Muscle of back (tissue), 13 donors: ENCODE data around the gene TFAP2B. TPM values are rescaled to one million over a fixed set of nuclear protein-coding genes. Genes with fewer than 3 reads are reported as not detected.

ENCODE experiments used
- DNase-seq, 3 donors: peaks; one replicate each; pipeline versions ENCODE4 v3.0.0 to v3.0.0-alpha.2; 2013
- long read RNA-seq, 9 donors: transcript quantifications; one replicate each; lab custom pipeline, GENCODE V29; 2026
- polyA plus RNA-seq, 10 donors: library from polyadenylated mRNA; unstranded; fragments of 120-200 nt; gene quantifications; one replicate each; pipeline ENCODE4 v1.2.1, GENCODE V29; 2013; ENCODE audit not compliant: insufficient read length in 10 of 10

TFAP2B gene
- polyA plus RNA-seq = 1 to 10 TPM in 2 of 10 donors, under 1 TPM in 3, not detected in 5; 0.03 to 8.2 (median 0.05) TPM
- long read RNA-seq, donor 1 = 0 reads
- long read RNA-seq, donor 2 = 0 reads
- long read RNA-seq, donor 3 = 0 reads
- long read RNA-seq, donor 4 = 0 reads
- long read RNA-seq, donor 5 = 0 reads
- long read RNA-seq, donor 6 = 0 reads
- long read RNA-seq, donor 7 = 0 reads
- long read RNA-seq, donor 8, full-length matches to known transcripts = 4 of 4 reads
- long read RNA-seq, donor 8, partial matches to known transcripts = 0 of 4 reads
- long read RNA-seq, donor 8, other reads (novel, unspliced or antisense) = 0 of 4 reads
- long read RNA-seq, donor 9 = 0 reads

DNA sequence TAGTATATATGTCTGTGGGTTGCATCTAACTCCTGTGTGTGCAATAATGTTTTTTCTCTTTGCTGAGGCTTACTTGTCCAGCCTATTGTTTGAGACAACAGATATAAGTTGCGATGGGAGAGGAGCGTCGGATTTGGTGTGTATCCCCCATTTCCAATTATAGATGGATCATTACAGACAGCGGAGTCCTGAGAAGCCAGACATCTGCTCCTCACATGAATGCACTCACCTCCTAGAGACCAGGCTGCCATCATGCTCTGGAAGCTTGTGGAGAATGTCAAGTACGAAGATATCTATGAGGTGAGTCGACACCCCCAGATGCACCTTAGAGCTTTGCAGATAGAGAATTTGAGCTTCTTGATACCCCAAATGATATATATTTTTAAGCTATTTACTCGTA is at the start of gene TFAP2B:
TSS of gene TFAP2B (plus strand) at position 199 of the 400 bp plus-strand sequence. CDS start at position 220, 21 bp downstream.
- peak in 1 of 3 donors; percentile 34 for DNase-seq

DNA sequence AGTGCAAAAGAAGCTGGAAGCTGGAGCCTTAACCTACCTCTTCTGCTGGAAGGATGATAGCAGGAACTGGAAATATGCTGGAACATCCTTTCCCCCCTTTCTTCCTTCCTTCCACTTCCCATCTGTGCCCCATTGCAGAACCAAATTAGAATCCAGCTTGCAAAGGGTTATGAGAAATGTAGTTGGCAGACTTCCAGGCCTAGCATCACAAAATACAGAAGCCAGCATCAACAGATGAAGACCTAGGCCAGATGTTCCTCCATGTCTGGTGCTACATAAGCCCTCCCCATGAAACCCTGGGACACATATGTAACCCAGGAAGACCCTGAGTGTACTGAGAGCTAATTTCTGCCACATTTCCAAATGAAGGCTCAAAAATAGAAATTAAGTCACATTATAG is 40.0 kb upstream of the TFAP2B start:
- no peak for DNase-seq

DNA sequence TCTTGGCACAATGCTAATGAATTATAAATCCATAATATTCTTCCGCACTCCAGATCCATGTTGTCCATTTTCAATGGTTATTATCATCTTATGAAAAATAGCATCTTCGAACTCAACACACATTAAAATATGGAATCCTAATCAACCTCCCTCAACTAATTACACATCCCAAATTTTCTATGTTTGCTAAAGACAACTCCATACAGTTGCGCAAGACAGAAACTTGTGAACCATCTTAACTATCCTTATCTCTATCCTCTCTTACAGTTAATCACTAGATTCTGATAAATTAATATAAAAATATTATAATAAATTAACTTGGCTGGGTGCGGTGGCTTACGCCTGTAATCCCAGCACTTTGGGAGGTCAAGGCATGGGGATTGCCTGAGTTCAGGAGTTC is 38.3 kb upstream of the TFAP2B start:
- no peak for DNase-seq

DNA sequence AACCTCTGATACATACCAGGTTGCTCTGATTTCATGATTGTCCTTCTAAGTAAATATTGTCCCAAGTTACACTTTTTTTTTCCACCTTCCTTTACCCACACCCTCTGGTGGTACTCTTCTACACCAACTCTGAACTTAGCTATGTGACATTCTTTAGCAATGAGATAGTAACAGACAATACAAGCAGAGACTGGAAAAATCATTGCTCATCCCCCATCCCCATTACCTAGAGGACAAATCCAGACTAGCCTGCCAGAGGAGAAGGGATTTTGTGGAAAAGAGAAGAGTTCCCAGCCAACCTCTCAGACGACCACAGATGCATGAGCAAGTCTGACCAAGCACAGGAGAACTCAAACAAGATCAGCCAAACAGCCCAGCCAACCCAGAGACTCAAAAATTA is 32.8 kb upstream of the TFAP2B start:
- no peak for DNase-seq

DNA sequence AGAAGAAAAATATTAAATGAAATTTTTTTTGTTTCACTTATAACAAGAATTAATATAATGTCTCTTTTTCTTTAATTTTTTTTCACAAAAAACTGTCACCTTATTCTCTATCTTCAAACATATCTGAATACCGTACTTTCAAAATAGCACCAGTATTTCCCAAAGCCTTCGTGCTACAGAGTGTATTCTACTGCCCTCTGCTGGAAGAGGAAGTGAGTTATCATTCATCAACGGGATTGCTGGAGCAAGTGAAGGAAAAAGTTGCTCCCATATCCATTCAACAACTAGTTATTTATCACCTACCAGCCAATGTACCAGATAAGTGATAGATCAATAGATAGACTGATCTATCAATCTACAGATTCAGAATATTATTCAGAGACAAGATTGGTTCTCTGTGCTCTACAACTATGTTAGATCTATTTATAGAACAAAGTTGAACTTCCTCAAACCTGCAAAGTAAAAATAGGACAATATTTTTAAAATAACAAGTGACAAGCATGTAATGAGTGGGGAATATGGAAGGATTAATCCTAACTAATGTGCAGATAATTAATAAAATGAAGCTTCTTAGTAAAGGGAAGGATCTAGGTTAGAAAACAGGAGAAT is 26.7 kb upstream of the TFAP2B start:
- peak; percentile 22 to 48 (median 29) for DNase-seq

DNA sequence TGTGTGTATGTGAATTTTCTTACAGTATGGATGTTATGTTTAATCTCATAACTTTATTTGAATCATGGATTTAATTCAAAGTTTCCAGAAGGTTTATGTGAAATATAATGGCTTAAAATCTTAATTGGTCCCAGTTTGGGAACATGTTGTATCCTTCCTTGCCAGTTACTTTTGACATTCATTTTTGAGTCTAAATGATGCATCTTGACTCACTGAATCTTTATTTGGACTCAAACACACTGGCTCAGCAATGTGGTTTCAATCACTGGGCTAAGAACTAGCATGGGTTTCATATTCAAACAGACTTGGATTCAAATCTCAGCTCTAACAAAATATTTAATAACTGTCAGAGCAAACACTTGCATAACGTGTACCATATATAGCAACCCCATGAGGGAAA is 25.9 kb upstream of the TFAP2B start:
- no peak for DNase-seq

DNA sequence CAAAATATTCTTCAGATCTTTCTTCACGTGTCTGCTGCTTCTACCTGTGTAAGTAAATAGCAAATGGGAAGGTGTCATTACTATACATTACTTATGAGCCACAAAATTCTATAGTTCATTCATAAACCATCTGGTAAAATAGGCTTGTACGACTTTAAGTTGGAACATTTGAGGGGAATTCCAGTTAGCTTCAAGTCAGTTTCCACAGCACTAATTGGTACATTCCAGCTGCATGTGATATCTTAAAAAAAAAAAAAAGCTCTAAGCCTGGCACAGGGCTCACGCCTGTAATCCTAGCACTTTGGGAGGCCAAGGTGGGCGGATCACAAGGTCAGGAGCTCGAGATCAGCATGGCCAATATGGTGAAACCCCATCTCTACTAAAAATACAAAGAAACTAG is 23.1 kb upstream of the TFAP2B start:
- no peak for DNase-seq

DNA sequence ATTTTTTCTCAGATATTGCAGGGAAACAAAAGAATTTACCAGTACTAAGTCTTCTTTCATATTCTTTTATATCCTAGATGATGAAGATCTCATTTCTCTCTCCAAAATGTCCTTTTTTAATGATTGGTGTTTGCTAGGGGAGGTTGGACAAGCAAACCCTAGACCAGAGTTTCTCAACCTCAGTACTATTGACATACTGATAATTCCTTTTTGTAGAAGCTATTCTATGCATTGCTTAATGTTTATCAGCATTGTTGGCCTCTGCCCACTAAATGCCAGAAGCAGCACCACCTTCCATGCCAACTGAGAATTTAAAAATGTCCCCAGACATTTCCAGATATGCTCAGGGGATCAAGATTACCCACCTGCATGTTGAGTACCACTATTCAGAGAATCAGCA is 14.4 kb upstream of the TFAP2B start:
- DNase-seq = no peak

DNA sequence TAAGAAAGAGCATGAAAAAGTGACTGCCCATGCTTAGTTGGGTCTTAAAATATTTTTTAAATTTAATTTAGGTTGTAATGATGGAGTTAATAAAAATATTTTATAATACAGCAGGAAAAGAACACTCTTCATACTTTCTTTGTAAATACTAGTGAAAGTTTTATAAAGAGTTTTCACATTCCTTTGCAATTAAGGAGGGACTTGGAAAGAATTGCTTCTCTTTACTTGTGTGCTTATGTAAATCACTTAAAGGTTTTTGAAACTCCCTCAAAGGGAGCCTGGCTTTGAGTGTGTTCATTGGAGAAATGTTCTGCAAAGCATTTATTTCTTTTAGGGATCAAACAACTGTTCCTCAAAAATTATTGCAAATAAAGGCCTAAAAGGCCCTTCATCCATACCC is 11.6 kb upstream of the TFAP2B start:
- DNase-seq = no peak

DNA sequence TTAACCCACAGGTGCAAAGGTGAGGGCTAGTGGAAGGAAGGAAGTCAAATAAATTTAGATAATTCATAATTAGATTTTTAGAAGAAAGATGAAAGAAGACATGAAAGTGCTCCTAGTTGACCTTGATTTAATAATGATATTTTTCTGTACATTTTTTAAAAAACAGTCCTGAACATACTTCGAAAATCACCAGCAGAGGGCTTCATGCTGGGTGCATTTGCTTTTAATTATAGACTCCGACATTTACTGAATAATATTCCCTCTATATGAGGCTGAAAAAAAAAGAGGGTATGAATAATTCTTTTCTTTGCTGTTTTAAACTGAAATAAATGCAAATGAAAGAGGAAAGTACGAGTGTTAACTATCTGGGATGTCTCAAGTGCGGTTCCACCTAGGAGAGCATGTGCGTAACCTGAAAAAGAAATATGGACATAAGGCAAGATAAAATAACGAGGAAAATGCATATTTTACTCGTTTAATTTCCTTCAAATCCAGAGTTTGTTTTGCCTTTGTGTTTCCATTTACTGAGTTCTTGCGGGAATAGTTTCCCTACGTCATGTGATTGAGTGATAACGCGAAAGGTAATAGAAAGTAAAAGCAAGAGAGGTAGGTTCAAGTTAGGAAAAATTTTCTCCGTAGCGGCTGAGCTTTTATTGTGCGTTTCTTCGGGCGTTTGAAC is 3.1 kb upstream of the TFAP2B start:
- peak in 1 of 3 donors; percentile 48 for DNase-seq

DNA sequence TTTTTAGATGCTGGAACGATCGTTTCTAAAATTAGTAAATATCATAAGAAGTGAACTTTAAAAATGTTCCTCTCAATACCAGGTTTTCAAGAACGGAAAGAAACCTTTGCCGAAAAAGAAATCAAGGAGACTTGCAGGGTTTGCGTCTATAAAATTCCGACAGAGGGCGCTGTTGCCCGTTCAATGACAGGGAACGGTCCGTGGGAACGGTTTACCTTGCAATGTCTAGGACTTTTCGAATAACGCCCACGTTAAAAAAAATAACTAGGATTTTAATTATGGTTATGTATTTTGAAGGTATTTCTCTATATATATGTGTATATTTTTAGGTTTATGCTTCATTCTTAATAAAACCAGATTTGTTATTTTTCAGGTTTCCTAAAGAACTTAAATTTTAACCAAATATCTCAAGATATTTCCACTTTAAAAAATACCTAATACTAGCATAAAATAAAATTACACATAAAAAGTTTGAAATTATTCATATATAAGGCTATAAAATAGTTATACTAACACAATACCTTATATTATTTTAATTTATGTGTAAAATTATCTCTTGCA is 2.5 kb upstream of the TFAP2B start:
- DNase-seq = peak; percentile 64 to 84 (median 79)

DNA sequence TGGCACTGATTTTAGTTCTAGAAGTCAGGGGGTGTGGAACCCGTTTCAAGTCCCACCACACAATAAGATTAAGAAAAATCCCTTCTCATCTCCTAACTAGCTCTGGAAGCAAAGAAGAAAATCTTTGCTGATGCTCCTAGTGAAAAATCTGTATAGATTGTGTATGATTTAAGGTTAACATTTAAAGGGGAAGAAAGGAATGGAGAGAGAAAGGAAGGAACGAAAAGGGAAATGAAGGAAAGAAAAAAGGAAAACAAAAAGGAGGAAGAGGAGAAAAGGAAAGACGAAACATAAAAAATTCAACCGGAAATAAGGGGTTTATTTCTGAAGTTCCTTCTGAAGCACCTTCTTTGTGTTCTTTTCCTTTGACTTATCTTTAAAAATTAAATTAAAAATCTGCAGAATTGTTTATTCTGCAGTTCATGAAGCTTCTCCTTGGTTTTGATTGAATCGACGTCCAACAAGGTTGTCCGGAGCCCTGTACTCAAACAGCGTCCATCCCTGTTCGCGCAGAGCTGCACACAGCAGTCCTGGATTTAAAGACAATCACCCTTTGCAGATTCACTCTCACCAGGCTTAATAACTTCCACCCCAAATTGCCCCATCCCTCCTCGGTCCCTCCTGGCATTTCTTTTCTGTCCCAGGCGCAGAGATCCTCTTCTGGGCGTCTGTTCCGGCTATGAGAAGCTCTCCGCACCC is 1.6 kb upstream of the TFAP2B start:
- peak in 1 of 3 donors; percentile 52 for DNase-seq

DNA sequence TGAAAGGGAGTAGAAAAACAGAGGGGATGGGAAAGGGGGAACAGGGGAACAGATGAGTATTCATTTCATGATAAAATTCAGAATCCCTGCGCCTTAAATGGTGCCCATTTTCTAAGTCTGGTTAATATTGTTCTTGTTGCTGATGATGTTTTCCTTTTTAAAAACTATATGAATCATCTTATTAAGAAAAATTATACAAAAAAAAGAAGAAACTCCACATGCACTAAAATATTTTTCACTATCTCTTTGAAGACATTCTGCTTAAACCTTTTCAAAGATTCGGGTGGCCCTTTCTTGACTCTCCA is 1.1 kb upstream of the TFAP2B start:
- DNase-seq = no peak

DNA sequence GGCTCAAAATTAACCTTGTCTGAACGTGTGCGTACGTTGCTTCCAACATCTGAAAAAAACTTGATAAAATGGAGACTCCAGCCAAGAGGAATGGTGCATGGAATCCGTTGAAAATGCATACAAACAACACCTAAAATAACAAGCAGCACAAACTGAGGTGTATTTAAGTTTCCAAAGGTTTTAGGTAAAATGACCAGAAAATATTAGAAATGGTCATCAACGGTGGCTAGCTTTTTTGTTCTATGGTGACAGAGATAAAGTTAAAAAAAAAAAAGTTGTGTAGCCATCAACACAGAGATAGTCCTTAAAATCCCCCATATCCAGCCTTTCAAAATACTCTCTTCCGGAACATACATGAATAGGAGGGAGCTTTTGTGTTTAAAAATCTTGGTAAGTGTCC is 651 bp upstream of the TFAP2B start:
- DNase-seq = no peak

DNA sequence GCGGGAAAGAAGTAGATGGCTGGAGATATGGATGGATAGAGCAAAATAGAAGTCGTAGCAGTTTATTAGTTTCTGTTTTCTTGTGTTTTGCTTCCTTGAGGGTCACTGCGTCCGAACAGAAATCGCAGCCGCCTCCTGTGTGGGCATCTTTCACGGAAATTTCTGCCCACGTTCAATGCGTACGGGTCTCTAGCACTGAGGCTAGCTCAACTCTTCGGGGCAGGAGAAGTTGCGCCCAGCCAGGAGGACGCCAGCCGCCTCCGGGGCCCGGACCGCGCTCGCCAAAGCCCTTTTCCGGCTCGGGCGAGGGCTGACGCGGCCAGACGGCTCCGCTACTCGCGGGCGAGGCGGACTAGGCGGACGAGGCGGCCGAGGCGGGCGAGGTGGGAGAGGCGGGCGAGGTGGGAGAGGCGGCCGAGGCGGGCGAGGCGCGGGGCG is 814 bp downstream of the TFAP2B start:
- DNase-seq = peak in 1 of 3 donors; percentile 62

DNA sequence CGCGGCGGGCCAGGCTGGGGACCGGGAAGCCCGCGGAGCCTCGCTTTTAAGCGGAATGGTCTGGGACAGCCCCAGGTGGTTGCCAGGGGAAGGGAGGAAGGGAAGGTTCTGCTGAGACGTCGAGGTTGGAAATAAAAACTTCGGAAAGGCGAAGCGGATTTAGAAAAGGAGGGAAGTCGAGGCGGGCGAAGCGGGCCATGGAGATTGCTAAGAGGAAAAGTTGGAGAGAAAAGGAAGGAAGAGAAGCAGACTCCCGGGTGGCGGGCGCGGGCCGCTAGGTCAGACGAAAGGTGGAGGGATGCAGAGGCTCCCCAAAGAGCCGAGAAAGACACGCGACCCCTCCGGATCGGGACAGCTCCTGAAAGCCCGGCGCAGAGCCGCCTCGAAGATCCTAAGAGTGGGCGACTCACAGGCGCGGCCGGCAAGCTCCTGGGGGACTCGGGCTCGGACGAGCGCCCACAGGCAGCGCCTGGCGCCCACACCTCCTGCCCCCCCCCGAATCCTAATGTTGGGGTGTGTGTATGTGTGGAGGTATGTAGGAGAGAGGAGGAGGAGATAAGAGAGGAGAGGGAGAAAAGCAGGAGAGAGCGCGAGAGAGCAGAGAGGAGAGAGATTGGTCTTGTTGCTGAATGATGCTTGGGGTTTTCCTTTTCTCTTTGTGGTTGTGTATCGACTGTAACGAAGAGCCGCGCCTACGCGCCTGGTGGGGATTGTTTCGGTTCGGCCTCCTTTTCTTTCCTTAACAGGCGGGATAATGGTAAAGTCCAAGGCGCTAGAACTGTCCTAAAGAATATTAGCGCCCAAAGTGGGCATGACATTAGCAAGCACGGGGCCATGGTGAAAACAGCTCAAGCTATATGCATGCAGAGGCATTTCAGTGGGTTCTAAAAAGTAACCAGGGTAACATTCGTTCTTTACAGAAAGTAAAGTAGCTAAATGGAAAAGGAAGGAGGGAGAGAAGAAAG is 1.5 kb downstream of the TFAP2B start:
- peak in 1 of 3 donors; percentile 51 for DNase-seq

DNA sequence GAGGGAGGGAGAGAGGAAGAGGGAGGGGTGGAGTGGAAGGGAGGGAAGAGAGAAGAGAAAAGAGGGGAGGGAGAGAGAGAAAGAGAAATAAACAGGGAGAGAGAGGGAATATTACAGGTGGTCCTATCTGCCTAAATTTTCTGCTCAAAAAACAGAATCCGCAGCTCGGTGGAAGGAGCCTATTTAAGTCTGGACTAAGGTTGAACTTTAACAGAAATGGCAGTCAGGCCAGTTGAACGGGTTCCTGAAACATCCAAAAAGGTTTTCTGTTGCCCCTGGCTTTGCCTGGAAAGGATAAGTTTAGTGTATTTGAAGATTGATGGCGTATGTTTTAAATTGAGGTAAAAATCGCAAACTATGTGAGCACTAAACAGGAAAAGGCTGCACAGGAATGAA is 2.2 kb downstream of the TFAP2B start:
- no peak for DNase-seq

DNA sequence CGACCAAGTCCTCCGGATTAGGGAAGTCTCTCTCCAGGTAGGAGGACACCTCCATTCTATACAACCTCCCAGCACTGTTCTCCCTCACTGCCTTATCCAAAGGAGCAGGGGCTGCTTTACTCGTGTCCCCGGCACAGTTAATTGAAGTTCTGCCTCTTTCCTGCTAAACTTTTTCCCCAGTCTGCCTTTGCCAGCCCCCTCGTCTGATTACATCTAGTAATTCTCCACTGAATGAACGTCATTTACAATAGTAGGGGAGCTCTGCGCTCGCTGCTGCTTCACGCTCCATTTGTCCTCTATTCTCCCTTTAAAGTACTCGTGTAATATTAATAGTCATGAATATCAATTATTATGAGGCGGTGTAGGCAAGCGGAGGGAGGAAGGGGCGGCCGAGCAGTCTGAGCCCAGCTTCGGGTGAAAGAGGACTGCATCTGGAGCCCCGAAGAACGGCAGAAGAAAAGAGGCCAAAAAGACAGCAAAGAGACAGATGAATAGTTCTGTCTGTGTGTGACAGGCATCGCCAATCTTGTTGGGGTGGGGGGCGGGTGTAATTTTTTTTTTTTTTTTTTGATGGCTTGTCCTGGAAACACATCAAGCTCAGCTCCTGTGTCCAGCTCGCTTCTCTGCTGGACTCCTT is 2.9 kb downstream of the TFAP2B start:
- no peak for DNase-seq

DNA sequence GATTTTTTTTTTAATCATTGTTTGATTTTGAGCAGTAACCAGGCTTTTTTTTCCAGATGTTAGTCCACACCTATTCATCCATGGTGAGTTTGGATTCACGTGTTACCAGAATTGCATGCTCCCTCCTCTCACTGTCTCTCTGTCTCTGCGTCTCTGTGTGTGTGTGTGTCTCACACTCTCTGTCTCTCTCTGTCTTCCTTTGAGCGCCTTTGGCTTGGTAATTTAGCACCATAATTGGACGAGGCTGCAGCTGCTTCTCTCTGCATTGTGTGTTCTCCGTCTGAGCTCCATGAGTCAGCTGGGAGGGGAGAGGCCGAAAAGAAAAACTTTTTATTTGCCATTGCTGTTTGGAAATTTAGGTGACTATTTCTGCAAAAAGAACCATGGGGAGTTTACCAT is 3.4 kb downstream of the TFAP2B start:
- DNase-seq = no peak
